PC-9 (cell line): ENCODE data around the gene GLYATL3.

Experiments used
- EZH2 ChIP-seq: fragments of 200-600 bp; sonication (generic); IDR thresholded peaks from 2 replicates; pipeline ENCODE4 v1.8.0; 2017; ENCODE audit warnings: antibody characterized with exemption, low read depth
- TF ChIP-seq, protein P1 (sequence below): fragments of 200-600 bp; sonication (generic); conservative IDR thresholded peaks from 2 replicates; pipeline ENCODE4 v1.6.1; 2017; ENCODE audit warnings: mixed run types, antibody characterized with exemption, mild to moderate bottlenecking, moderate library complexity

DNA sequence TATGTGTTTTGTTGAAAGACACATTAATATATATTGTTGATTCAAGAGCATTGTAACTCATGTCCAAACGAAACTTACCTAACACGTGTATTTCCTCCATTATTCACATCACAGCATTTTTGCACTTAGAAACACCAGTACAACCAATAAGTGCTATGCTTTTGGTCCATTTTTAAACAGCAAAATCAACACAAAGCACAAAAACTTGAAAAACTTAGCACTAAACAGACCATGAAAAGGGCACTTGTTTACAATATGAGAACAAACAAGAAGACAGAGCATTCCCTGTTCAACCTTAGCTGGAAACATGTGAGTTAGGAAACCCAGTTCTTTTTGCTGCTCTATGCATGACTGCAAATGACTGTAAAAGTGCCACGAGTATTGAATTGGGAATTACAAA is 9.6 kb downstream of the GLYATL3 start:
- TF ChIP-seq, protein P1, sequence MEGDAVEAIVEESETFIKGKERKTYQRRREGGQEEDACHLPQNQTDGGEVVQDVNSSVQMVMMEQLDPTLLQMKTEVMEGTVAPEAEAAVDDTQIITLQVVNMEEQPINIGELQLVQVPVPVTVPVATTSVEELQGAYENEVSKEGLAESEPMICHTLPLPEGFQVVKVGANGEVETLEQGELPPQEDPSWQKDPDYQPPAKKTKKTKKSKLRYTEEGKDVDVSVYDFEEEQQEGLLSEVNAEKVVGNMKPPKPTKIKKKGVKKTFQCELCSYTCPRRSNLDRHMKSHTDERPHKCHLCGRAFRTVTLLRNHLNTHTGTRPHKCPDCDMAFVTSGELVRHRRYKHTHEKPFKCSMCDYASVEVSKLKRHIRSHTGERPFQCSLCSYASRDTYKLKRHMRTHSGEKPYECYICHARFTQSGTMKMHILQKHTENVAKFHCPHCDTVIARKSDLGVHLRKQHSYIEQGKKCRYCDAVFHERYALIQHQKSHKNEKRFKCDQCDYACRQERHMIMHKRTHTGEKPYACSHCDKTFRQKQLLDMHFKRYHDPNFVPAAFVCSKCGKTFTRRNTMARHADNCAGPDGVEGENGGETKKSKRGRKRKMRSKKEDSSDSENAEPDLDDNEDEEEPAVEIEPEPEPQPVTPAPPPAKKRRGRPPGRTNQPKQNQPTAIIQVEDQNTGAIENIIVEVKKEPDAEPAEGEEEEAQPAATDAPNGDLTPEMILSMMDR: no peak
- no peak for TF ChIP-seq EZH2
